NT2/D1 (cell line): ENCODE measurements around the gene TNNT2.

Source experiments
- YY1 ChIP-seq: IDR thresholded peaks from 2 replicates; pipeline ENCODE4 v1.6.1; 2011; ENCODE audit not compliant: insufficient read length, insufficient read depth
- ZNF274 ChIP-seq: IDR thresholded peaks from 2 replicates; pipeline ENCODE4 v1.6.1; 2011; ENCODE audit warnings: mild to moderate bottlenecking, low read depth, low read length

GRCh38 chr1:201366696-201367095, 10.8 kb downstream of the TNNT2 start:
- TF ChIP-seq YY1 (no peak), ZNF274 (no peak)
